HG03060 (cell line): ENCODE measurements around the gene VIL1.

Experiments
- ATAC-seq: cut with Tn5 transposase; IDR thresholded peaks from one replicate; pipeline ENCODE4 v1.9.1; 2021; ENCODE audit warnings: low read depth, moderate number of reproducible peaks; ENCODE audit not compliant: unreplicated experiment

VIL1 gene

GRCh38 chr2:218394298-218395089 is 24.4 kb upstream of the VIL1 start:
- ATAC-seq, result no peak

- no peak for ATAC-seq
Measured at GRCh38 chr2:218395090-218395444, 23.9 kb upstream of the VIL1 start.

GRCh38 chr2:218395456-218395825 is 23.5 kb upstream of the VIL1 start:
- ATAC-seq, result no peak

GRCh38 chr2:218395826-218396687 is 22.9 kb upstream of the VIL1 start:
- ATAC-seq, result peak; percentile 32

GRCh38 chr2:218396688-218397462 is 22.0 kb upstream of the VIL1 start:
- ATAC-seq, result no peak

GRCh38 chr2:218397463-218397819 is 21.5 kb upstream of the VIL1 start:
- ATAC-seq, result no peak

GRCh38 chr2:218397820-218398436 is 21.0 kb upstream of the VIL1 start:
- ATAC-seq, result no peak

- ATAC-seq, result no peak
Measured at GRCh38 chr2:218398437-218399390, 20.2 kb upstream of the VIL1 start.

GRCh38 chr2:218399391-218400166 is 19.3 kb upstream of the VIL1 start, which contains the start of gene CTDSP1:
CTDSP1 (plus strand) TSS chr2:218399868; CDS start chr2:218400091, 223 bp downstream.
- peak; percentile 25 for ATAC-seq

GRCh38 chr2:218400167-218400929 is 18.6 kb upstream of the VIL1 start:
- ATAC-seq, result no peak

GRCh38 chr2:218400930-218401881 is 17.7 kb upstream of the VIL1 start:
- no peak for ATAC-seq

GRCh38 chr2:218401890-218402289 is 17.0 kb upstream of the VIL1 start:
- ATAC-seq, result no peak

GRCh38 chr2:218402491-218402901 is 16.4 kb upstream of the VIL1 start:
- ATAC-seq, result no peak

GRCh38 chr2:218402911-218403411 is 16.0 kb upstream of the VIL1 start:
- ATAC-seq, result no peak

- ATAC-seq, result no peak
Measured at GRCh38 chr2:218403810-218404209, 15.1 kb upstream of the VIL1 start.

- ATAC-seq, result no peak
Measured at GRCh38 chr2:218404351-218405085, 14.4 kb upstream of the VIL1 start.
